Endothelial cell of umbilical vein (primary cell): ENCODE data around the gene CELF5. TPM values are rescaled to one million over a fixed set of nuclear protein-coding genes. Genes with fewer than 3 reads are reported as not detected.

Experiments
- BruUV-seq: library from RNA; stranded (reverse); fragments of 400-500 nt; replicated peaks from 2 replicates; lab custom pipeline; 2021; lab: Mats Ljungman, UMichigan
- CTCF ChIA-PET: fragments of 300-600, 350-600 bp; sonication (Branson Sonifier 250); formaldehyde crosslinking; loops from one replicate; lab custom pipeline; 2021; ENCODE audit warnings: antibody characterized with exemption, inconsistent platforms; lab: Charles Lee
- POLR2A ChIA-PET: fragments of 300-600, 350-600 bp; sonication (Branson Sonifier 250); formaldehyde crosslinking; loops from one replicate; lab custom pipeline; 2021; ENCODE audit warnings: antibody characterized with exemption, inconsistent platforms; lab: Charles Lee
- DNase-seq: peaks from one replicate; pipeline ENCODE4 v3.0.0-alpha.2; 2011; ENCODE audit warnings: low read depth, low spot score
- FAIRE-seq: peaks from 2 replicates; lab custom pipeline; 2011; peaks lifted over from hg19 to GRCh38; lab: Jason Lieb, UNC
- H2AFZ ChIP-seq: 2 replicates; pipeline ENCODE4 v1.6.0; 2012; ENCODE audit warnings: low read depth, low read length, control low read depth, inconsistent platforms
- H3K27ac ChIP-seq: 2 replicates; pipeline ENCODE4 v1.5.1; 2011; ENCODE audit warnings: low read depth, mild to moderate bottlenecking, control low read depth, low read length, moderate library complexity; ENCODE audit not compliant: insufficient read depth
- H3K27me3 ChIP-seq, 2 experiments: 2 replicates each; pipeline versions ENCODE4 v1.6.0 to v1.6.1; 2011; ENCODE audit warnings: low read length in 2 of 2, mixed read lengths in 1 of 2; ENCODE audit not compliant: control insufficient read depth in 2 of 2, insufficient read depth in 2 of 2
- H3K36me3 ChIP-seq, 2 experiments: 2 replicates in 1 of 2; 3 replicates in 1 of 2; pipeline ENCODE4 v1.5.1; 2011; ENCODE audit warnings: low read length in 2 of 2, mild to moderate bottlenecking in 1 of 2, moderate library complexity in 1 of 2; ENCODE audit not compliant: control insufficient read depth in 2 of 2, insufficient read depth in 2 of 2; ENCODE audit errors: extremely low read depth in 1 of 2
- H3K4me1 ChIP-seq: 3 replicates; pipeline ENCODE4 v1.5.1; 2011; ENCODE audit warnings: mild to moderate bottlenecking, low read length; ENCODE audit not compliant: control insufficient read depth, insufficient read depth; ENCODE audit errors: extremely low read depth
- H3K4me2 ChIP-seq: 2 replicates; pipeline ENCODE4 v1.6.1; 2011; ENCODE audit warnings: low read length, control low read depth, mixed read lengths; ENCODE audit not compliant: insufficient read depth
- H3K4me3 ChIP-seq, 3 experiments: fragments of 200-600 bp in 1 of 3; sonication (generic), shearing (Covaris generic) in 1 of 3; replicated peaks in 1 of 3; 2 replicates each; pipeline ENCODE4 v1.5.1; 2011 to 2016; ENCODE audit warnings: control low read depth in 3 of 3, low read length in 3 of 3, mild to moderate bottlenecking in 2 of 3, inconsistent platforms in 1 of 3, low read depth in 1 of 3, moderate library complexity in 1 of 3; ENCODE audit not compliant: insufficient read depth in 1 of 3
- H3K79me2 ChIP-seq: 2 replicates; pipeline ENCODE4 v1.6.0; 2012; ENCODE audit warnings: low read length, inconsistent platforms; ENCODE audit not compliant: control insufficient read depth, insufficient read depth
- H3K9ac ChIP-seq: replicated peaks from 2 replicates; pipeline ENCODE3; 2011; ENCODE audit warnings: low read length, control low read depth; ENCODE audit not compliant: insufficient read depth; ENCODE audit errors: extremely low read depth
- H3K9me1 ChIP-seq: replicated peaks from 3 replicates; pipeline ENCODE4 v1.6.0; 2011; ENCODE audit warnings: mild to moderate bottlenecking, low read length; ENCODE audit not compliant: control insufficient read depth, insufficient read depth; ENCODE audit errors: extremely low read depth
- H3K9me3 ChIP-seq: replicated peaks from 2 replicates; pipeline ENCODE4 v1.5.1; 2012; ENCODE audit warnings: low read length, inconsistent platforms; ENCODE audit not compliant: control insufficient read depth, insufficient read depth
- H4K20me1 ChIP-seq: replicated peaks from 2 replicates; pipeline ENCODE3; 2011; ENCODE audit warnings: mild to moderate bottlenecking, low read length; ENCODE audit not compliant: control insufficient read depth, insufficient read depth; ENCODE audit errors: extremely low read depth
- GATA2 ChIP-seq: IDR thresholded peaks from 2 replicates; pipeline ENCODE4 v1.7.0; 2011; ENCODE audit warnings: low read depth, mild to moderate bottlenecking, moderate library complexity, mixed read lengths, low read length; ENCODE audit not compliant: insufficient read length, insufficient read depth
- MYC ChIP-seq: IDR thresholded peaks from one replicate; pipeline ENCODE4 v1.6.1; 2011; ENCODE audit warnings: mild to moderate bottlenecking, low read depth, low read length
- POLR2A ChIP-seq: IDR thresholded peaks from 2 replicates; pipeline ENCODE4 v1.6.1; 2012; ENCODE audit warnings: low read depth, mild to moderate bottlenecking, control low read depth, low read length
- POLR2AphosphoS5 ChIP-seq: IDR thresholded peaks from 2 replicates; pipeline ENCODE4 v1.6.1; 2012; ENCODE audit warnings: low read depth, mild to moderate bottlenecking, control low read depth, low read length, moderate library complexity; ENCODE audit not compliant: insufficient read depth
- dilution Hi-C: fragments of 300-500 bp; cut with MboI; formaldehyde crosslinking; loops from one replicate; pipeline ENCODE4 v1.15.0; 2019; ENCODE audit warnings: low sequenced_read_pairs; ENCODE audit not compliant: extremely low pct_ligation_motif_present
- intact Hi-C: fragments of 100-400 bp; cut with micrococcal nuclease; formaldehyde crosslinking; loops from one replicate; pipeline ENCODE4 v1.10.0; 2022
- polyA plus RNA-seq, 4 experiments: library from polyadenylated mRNA; depleted of rRNA in 3 of 4; stranded (reverse) in 3 of 4; unstranded in 1 of 4; fragments of >200 nt; gene quantifications; 2 replicates each; pipeline versions ENCODE4 v1.2.1 to v1.2.3, GENCODE V29; 2011 to 2012; ENCODE audit warnings: missing spikeins in 1 of 4
- total RNA-seq: library from RNA; stranded (reverse); gene quantifications from 2 replicates; pipeline ENCODE4 v1.2.3, GENCODE V29; 2021
- TF ChIP-seq, protein P1 (sequence below): IDR thresholded peaks from 2 replicates; pipeline ENCODE4 v1.6.1; 2011; ENCODE audit not compliant: insufficient read depth, insufficient read length

Gene CELF5
- total and polyA plus RNA-seq, 2 donors (not counting 3 experiments of a cell fraction or from before 2014, with no cell fraction given) = not detected

DNA sequence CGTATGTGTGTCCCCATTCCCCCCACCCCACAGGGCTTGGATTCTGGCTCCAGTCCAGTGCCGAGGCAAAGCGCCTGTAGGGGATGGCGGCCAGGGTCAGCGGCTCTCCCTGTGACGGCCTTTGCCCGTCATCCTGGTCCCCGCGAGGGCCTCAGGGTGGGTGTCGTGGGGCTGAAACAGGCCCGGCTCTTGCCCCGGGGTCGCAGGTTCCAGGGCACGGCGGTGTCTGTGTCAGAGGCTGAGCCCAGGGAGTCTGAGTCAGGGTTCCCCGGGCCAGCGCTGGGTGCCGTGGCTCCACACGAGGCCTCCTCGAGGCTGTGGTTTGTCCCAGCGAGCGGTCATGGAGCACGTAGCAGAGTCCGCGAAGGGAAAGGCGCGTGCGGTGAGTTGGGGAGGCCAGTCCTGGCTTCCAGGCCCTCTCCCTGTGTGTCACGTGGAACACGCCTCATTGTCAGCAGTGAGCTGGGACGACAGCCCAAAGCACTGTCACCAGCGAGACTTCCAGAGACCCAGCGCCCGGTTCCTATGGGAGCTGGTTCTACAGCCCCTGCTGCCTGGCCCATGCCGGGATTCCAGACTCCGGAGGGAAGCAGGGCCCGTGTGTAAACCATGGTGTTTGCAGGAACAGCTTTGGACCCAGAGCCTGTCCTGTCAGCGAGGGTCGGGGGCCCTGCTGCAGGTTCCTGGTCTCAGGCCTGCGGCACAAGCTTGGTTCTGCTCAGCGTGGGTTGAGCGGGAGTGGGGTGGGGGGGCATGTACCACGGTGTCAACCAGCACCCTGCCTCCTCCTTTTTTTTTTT lies 25.4 kb upstream of the CELF5 start:
- H4K20me1 ChIP-seq = no peaks in the 10 kb centered on the region

DNA sequence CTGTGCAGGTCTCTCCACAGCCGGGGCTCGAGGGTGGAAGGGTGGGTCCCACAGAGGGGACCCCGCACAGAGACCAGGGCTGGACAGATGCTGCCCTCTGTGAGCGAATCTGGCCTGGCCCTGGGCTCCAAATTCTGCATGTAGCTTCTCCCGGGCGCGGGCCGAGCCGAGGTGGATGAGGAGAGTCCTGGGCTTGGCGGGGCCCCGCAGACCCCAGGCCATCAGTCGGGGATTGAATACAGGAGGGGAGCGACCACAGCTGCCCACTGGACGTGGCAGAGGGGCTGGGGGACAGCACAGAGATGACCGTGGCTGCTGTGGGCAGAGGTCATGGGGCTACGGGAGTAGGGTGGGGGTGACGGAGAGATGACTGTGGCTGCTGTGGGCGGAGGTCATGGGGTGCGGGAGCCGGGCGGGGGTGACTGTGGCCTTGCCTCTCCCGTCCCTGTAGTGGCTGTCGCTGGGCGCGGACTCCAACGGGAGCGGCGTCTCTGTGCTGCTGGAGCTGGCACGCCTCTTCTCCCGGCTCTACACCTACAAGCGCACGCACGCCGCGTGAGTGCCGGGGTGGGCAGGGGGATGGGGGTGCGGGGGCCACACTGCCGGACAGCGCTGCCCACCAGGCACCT lies 23.3 kb upstream of the CELF5 start:
- POLR2A ChIA-PET = no interaction called here
- TF ChIP-seq POLR2AphosphoS5 = no peak
- no peak for DNase-seq
- no peak overlapping the region for H3K27ac ChIP-seq
- H3K27me3 ChIP-seq = no peaks in the 10 kb centered on the region
- intact Hi-C loops (no loop called here), dilution Hi-C loops (no loop called here)
- no peak for FAIRE-seq
- no peak overlapping the region for H2AFZ ChIP-seq
- no peaks in the 10 kb centered on the region for H3K79me2 ChIP-seq
- H3K4me1 ChIP-seq = no peaks in the 10 kb centered on the region
- H4K20me1 ChIP-seq = no peaks in the 10 kb centered on the region
- BruUV-seq = no TSS peak
- H3K9me3 ChIP-seq = no peaks in the 10 kb centered on the region
- H3K9me1 ChIP-seq = no peaks in the 10 kb centered on the region
- H3K4me2 ChIP-seq = no peak overlapping the region
- peaks cover 0 to 27% of the 10 kb centered on the region in 2 experiments for H3K36me3 ChIP-seq
- H3K4me3 ChIP-seq = no peak overlapping the region
- no peak overlapping the region for H3K9ac ChIP-seq
- CTCF ChIA-PET = interaction anchor here (0.7 kb wide), 1 partner anchor 10 kb away, joined by 3 read pairs; no protein-coding TSS in a partner anchor

More for the DNA sequence above, 25.4 kb upstream of the CELF5 start:
- DNase-seq = no peak
- POLR2A ChIA-PET = no interaction called here
- no peaks in the 10 kb centered on the region for H3K9me1 ChIP-seq
- intact Hi-C loops (no loop called here), dilution Hi-C loops (no loop called here)
- peaks cover 0 to 18% of the 10 kb centered on the region in 2 experiments for H3K36me3 ChIP-seq
- H3K27me3 ChIP-seq = no peaks in the 10 kb centered on the region
- H2AFZ ChIP-seq = no peak overlapping the region
- BruUV-seq = no TSS peak
- no peak overlapping the region for H3K4me2 ChIP-seq
- H3K9ac ChIP-seq = no peak overlapping the region
- H3K4me1 ChIP-seq = no peaks in the 10 kb centered on the region
- no peaks in the 10 kb centered on the region for H3K79me2 ChIP-seq
- CTCF ChIA-PET = interaction anchor here (1.0 to 1.5 kb wide), 3 partner anchors 25 to 248 kb away, joined by 3 to 5 read pairs (median 3); partner anchors contain the start of gene CELF5
- no peak for TF ChIP-seq GATA2
- no peak for TF ChIP-seq POLR2AphosphoS5
- TF ChIP-seq MYC = no peak
- no peak for TF ChIP-seq POLR2A
- TF ChIP-seq, protein P1, sequence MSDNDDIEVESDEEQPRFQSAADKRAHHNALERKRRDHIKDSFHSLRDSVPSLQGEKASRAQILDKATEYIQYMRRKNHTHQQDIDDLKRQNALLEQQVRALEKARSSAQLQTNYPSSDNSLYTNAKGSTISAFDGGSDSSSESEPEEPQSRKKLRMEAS = no peak
- H3K9me3 ChIP-seq = no peaks in the 10 kb centered on the region
- H3K4me3 ChIP-seq = no peak overlapping the region
- FAIRE-seq = no peak
- H3K27ac ChIP-seq = no peak overlapping the region
